Osteocyte (in vitro differentiated cells): Measurements from ENCODE around the gene CREB5. TPM values are rescaled to one million over a fixed set of nuclear protein-coding genes. Genes with fewer than 3 reads are reported as not detected.

ENCODE experiments used
- DNase-seq: peaks from one replicate; pipeline ENCODE4 v3.0.0; 2021; ENCODE audit warnings: mixed read lengths; ENCODE audit not compliant: unreplicated experiment; ENCODE audit errors: extremely low spot score
- H3K27ac Mint-ChIP-seq: one replicate; pipeline ENCODE4 v1.8.0; 2021; ENCODE audit warnings: mild to moderate bottlenecking, mixed read lengths; ENCODE audit not compliant: unreplicated experiment
- H3K27me3 Mint-ChIP-seq: one replicate; pipeline ENCODE4 v1.8.0; 2021; ENCODE audit warnings: mixed read lengths; ENCODE audit not compliant: unreplicated experiment
- H3K36me3 Mint-ChIP-seq: one replicate; pipeline ENCODE4 v1.8.0; 2021; ENCODE audit warnings: mixed read lengths; ENCODE audit not compliant: unreplicated experiment
- H3K4me1 Mint-ChIP-seq: one replicate; pipeline ENCODE4 v1.8.0; 2021; ENCODE audit warnings: mixed read lengths; ENCODE audit not compliant: unreplicated experiment
- H3K4me3 Mint-ChIP-seq: one replicate; pipeline ENCODE4 v1.8.0; 2021; ENCODE audit warnings: mild to moderate bottlenecking, moderate library complexity, mixed read lengths; ENCODE audit not compliant: unreplicated experiment
- H3K9me3 Mint-ChIP-seq: one replicate; pipeline ENCODE4 v1.8.0; 2021; ENCODE audit warnings: mixed read lengths; ENCODE audit not compliant: unreplicated experiment
- CTCF ChIP-seq: fragments of 200-600 bp; sonication (generic); IDR thresholded peaks from 2 replicates; pipeline ENCODE4 v1.5.0; 2021; ENCODE audit warnings: antibody characterized with exemption, mild to moderate bottlenecking, moderate library complexity
- total RNA-seq: library from RNA; stranded (reverse); gene quantifications from 2 replicates; pipeline ENCODE4 v1.2.1, GENCODE V29; 2021

The CREB5 gene
- total RNA-seq, 1 donor from 2014 or later: 7.5 TPM

- no peak for DNase-seq
- Mint-ChIP-seq H3K4me3 (no peak overlapping the region), H3K4me1 (no peaks in the 10 kb centered on the region), H3K27ac (no peak overlapping the region), H3K27me3 (no peaks in the 10 kb centered on the region), H3K9me3 (no peaks in the 10 kb centered on the region), H3K36me3 (peaks cover 2% of the 10 kb centered on the region)
- TF ChIP-seq CTCF: no peak
Measured at GRCh38 chr7:28503396-28503795, 91.1 kb downstream of the CREB5 start.

GRCh38 chr7:28505014-28505413, 92.7 kb downstream of the CREB5 start:
- TF ChIP-seq CTCF: no peak
- H3K27me3 Mint-ChIP-seq: no peaks in the 10 kb centered on the region
- H3K36me3 Mint-ChIP-seq: peaks cover 2% of the 10 kb centered on the region
- no peak for DNase-seq
- H3K27ac Mint-ChIP-seq: no peak overlapping the region
- peaks cover 8% of the 10 kb centered on the region for H3K4me1 Mint-ChIP-seq
- no peak overlapping the region for H3K4me3 Mint-ChIP-seq
- H3K9me3 Mint-ChIP-seq: no peaks in the 10 kb centered on the region

- H3K27me3 Mint-ChIP-seq: no peaks in the 10 kb centered on the region
- no peak for DNase-seq
- no peaks in the 10 kb centered on the region for H3K9me3 Mint-ChIP-seq
- H3K27ac Mint-ChIP-seq: no peak overlapping the region
- no peak overlapping the region for H3K4me3 Mint-ChIP-seq
- H3K36me3 Mint-ChIP-seq: peaks cover 2% of the 10 kb centered on the region
- H3K4me1 Mint-ChIP-seq: peaks cover 10% of the 10 kb centered on the region
- TF ChIP-seq CTCF: no peak
Measured at GRCh38 chr7:28505867-28506266, 93.5 kb downstream of the CREB5 start.

GRCh38 chr7:28507525-28508282, 95.4 kb downstream of the CREB5 start:
- Mint-ChIP-seq H3K27ac (no peak overlapping the region), H3K9me3 (no peaks in the 10 kb centered on the region), H3K27me3 (no peaks in the 10 kb centered on the region), H3K36me3 (peaks cover 2% of the 10 kb centered on the region), H3K4me1 (peaks cover 10% of the 10 kb centered on the region), H3K4me3 (no peak overlapping the region)
- no peak for DNase-seq
- TF ChIP-seq CTCF: no peak

GRCh38 chr7:28509251-28510025, 97.1 kb downstream of the CREB5 start:
- no peaks in the 10 kb centered on the region for H3K9me3 Mint-ChIP-seq
- no peak for TF ChIP-seq CTCF
- no peak for DNase-seq
- H3K36me3 Mint-ChIP-seq: peaks cover 2% of the 10 kb centered on the region
- H3K4me3 Mint-ChIP-seq: peak overlapping the region; percentile 31
- peak overlapping the region; percentile 64 for H3K27ac Mint-ChIP-seq
- no peaks in the 10 kb centered on the region for H3K27me3 Mint-ChIP-seq
- peaks cover 15% of the 10 kb centered on the region for H3K4me1 Mint-ChIP-seq
